HG02938 (cell line): ENCODE measurements around the gene RD3L.

Source experiments
- ATAC-seq: cut with Tn5 transposase; IDR thresholded peaks from one replicate; pipeline ENCODE4 v1.9.1; 2021; ENCODE audit warnings: mild to moderate bottlenecking, moderate library complexity; ENCODE audit not compliant: unreplicated experiment

Gene RD3L

GRCh38 chr14:103897075-103897947 lies 45.0 kb downstream of the RD3L start:
- no peak for ATAC-seq

DNA sequence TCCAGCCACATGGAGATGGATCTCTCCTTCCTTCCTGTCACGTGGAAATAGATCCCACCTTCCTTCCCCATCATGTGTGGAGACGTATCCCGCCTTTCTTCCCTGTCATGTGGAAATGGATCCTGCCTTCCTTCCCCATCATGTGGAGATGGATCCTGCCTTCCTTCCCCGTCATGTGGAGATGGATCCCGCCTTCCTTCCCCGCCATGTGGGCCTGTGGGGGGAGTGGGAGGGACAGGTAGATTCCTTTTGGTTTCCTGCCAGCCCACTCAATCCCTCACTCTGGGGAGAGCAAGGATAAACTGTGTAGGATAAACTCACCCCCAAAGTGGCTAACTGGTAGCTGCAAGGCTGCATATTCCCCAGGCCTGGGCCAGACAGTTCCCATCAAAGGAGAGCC lies 45.8 kb downstream of the RD3L start:
- no peak for ATAC-seq

DNA sequence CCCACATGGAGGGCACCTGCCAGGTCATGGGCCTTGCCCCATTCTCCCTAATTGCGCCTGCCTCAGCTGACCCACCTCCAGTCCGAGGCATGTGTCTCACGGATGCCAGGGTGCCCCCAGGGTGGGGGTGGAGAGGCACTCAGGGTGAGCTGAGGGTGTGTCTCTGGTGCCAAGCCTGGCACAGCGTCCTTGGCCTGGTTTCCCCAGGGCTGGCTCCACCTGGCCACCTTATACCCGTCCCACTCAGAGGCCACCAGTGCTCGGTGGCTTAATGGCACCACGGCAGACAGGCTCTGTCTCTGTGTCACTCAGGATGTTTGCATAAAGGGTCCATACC lies 47.6 kb downstream of the RD3L start:
- no peak for ATAC-seq

DNA sequence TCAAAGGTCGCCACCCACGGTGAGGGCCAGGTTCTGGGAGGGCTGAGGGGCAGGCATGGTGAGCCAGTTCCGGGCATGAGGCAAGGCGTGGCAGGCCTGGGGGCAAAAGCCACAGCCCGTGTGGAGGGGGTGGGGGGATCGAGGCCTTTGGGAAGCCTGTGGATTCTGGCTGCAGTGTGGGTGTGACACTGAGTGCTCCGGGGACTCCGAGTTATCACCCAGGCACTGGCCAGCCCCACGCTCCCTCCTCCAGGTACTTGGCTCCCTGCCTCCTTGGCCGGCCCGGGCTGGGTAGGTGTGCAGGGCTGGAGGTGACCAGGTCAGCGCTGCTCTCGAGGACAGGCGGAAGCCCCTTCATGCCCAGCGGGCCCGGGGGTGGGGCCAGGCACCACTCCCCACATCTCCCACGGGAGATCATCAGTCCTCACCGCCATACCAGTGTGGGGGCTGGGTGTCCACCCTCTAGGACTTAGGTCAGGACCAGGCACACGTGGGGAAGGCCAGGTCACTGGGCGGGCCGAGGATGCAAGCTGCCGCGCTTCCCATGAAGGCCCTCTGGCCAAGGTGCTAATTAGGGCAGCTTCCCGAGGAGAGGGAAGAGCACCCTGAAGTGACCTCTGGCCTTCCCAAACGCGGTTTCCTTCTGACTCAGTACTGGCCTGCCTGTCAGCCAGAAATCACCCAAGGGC lies 48.2 kb downstream of the RD3L start:
- no peak for ATAC-seq

DNA sequence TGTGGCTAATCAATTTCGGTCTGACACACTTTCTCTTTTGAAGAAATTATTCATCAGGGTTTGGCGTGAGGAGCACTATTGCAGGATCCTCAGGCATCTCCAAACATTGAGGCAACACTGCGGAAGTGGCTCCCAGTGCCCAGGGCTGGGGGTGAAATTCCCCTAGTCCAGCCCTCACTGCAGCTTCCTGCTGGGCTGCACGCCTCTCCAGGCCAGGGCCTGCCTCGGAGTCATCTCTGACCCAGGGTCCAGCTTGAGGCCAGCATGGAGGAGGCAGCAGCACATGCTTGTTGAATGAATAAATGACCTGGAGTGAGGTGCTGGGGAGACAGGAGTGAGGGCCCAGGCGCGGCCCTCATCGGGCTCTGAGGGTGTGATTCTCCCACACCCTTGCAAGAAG lies 50.1 kb downstream of the RD3L start:
- no peak for ATAC-seq

DNA sequence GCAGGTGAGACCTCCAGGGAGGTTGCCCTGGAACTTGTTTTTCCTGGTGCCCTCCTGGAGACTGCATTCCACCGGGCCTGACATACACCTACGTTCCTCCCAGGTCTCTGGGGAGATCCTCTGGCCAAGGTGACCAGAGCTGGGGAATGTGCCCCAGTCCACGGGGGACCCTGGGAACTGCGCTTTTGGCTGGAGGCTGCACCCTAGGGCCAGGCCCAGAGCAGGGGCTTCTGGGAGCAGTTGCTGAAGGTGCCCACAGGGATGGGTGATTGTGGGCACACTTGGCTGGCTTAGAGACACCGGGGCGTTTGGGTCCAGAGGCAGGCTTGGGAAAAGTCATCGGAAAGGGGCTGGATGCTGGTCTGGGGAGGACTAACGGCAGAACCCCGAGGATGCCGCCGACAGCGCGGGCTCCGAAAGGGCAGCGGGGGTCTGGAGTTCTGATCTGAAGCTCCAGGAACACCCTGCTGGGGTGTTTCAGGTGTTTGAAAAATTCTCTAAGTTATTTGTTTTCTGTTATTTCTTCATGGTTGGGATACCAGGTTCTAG lies 50.6 kb downstream of the RD3L start:
- no peak for ATAC-seq

DNA sequence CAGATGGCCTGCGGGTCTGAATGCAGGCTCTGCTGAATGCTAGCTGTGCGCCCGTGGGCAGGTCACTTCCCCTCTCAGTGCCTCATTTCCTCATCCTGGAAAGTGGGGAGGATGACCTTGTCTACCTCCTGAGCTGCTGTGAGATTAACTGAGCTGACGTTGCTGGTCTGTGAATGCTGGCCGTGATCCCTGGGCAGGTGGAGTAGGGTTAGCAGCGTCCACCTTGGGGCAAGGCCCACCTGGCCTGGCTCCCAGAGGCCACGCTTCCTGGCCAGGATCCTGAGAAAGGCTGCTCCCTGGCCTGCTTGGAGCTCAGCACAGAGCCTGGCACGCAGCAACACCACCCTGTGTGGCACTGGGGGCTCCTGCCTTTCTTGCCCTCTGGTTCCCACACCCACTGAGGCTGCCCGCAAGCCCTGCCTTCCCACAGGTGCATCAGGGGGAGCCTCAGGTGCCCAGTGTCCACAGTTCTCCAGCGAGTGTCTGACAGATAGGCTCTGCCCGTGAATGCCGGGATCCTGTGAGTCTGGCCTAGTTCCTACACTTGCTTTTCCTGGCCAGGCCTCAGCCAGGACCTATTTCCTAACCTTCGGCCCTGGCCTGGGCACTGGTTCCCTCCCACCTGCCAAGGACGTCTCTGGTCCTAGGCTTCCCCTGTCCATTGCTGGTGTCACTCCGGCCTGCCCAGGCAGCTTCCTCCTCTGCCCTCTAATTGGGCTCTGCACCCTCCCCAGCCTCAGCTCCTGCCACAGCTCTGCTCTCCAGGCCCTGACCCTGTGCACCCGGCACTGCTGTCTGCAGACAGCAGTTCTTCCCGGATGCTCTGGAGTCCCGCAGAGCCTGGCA lies 51.3 kb downstream of the RD3L start:
- no peak for ATAC-seq
